HG02943 (cell line): Measurements from ENCODE around the gene PRTN3.
"Not testable (repeated sequence)": the region's sequence is repeated elsewhere in the genome, so short reads cannot be mapped to it uniquely, and the experiment has no call there.

Experiments used
- ATAC-seq: cut with Tn5 transposase; IDR thresholded peaks from one replicate; pipeline ENCODE4 v1.9.1; 2021; ENCODE audit warnings: mild to moderate bottlenecking, low read depth, moderate library complexity; ENCODE audit not compliant: unreplicated experiment

The PRTN3 gene

DNA sequence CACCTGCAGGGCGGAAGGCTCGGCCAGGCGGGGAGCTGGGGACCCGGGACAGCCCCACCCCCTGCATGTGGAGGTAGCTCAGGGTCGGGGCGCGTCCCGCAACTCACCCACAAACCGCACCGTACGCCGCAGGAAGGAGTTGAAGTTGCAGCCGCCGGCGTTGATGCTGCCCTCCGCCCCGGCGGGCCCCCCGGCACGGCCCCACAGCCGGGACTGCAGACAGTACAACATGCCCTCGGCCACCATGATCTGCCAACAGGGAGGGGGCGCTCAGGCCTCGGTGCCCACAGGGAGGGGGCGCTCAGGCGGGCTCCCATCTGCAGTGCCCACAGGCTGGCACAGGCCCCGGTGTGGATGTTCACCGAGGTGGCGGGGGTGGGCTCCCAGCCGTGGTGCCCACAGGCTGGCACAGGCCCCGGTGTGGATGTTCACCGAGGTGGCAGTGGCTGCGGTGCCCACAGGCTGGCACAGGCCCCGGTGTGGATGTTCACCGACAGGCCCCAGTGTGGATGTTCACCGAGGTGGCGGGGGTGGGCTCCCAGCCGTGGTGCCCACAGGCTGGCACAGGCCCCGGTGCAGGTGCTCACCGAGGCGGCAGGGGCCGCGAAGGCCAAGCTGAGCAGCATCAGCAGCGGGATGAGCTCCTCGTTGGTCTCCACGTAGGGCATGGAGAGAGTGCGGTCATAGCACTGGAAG lies 25.6 kb upstream of the PRTN3 start:
- no peak for ATAC-seq

DNA sequence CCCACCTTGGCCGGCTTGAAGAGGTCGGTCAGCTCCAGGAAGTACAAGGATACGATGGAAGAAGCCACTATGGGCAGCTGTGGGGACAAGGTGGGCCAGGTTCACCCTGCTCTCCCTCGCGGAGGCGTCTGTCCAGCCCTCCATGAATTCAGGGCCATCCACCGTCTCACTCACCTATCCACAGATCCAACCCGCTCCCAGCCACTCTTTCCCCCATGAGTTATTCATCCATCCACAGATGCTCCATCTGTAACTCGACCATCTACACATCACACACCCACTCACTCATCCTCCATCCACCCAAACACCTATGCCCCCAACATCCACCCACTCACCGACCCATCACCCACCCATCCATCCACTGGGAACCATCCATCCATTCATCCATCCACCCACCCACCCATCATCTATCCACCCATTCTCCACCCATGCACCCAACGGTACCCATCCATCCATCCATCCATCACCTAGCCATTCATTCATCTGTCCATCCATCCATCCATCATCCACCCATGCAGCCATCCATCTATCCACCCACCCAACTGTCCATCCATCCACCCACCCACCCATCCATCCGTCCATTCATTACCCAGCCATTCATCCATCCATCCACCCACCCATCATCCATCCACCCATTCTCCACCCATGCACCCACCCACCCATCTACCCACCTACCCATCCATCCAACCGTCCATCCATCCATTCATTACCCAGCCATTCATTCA lies 24.9 kb upstream of the PRTN3 start:
- no peak for ATAC-seq

GRCh38 chr19:816500-816857 lies 24.3 kb upstream of the PRTN3 start:
- ATAC-seq = no peak

GRCh38 chr19:820212-820611 lies 20.6 kb upstream of the PRTN3 start:
- ATAC-seq = not testable (repeated sequence)

GRCh38 chr19:821231-821824 lies 19.5 kb upstream of the PRTN3 start:
- ATAC-seq = no peak

DNA sequence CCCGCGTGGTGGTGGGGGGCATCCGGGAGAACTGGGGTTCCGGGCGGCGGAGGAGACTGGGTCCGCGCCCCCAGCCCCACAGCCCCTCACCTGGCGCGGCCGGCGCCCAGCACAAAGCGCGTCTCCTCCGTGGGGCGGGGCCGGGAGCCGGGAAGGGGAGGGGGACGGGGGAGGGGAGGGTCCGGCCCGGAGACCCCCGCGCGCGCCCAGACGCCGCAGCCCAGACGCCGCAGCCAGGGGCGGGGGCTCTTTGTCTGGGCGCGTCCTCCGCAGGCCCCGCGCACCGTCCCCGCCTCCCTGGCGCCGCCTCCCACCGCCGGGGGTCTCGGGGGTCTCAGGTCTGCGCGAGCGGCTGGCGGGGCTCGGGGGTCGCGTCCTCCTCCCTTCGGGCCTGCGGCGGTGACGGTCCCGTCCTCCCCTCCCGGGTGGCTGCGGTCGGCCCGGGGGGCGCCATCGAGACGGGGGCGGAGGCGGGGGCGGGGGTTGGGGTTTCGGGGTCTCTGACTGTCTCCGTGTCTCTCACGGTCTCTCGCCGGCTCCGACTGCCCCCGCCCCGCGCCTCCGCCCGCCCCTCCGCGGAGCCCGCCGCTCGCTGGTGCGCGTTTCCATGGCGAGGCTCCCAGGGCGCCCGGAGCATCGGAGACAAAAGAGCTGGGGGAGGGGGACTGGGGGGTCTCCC lies 18.8 kb upstream of the PRTN3 start, which contains the start of gene PLPPR3:
Gene PLPPR3, minus strand, starts transcription at position 131 of the 679 bp plus-strand sequence. CDS start 396 bp downstream, outside the sequence.
- ATAC-seq = no peak

DNA sequence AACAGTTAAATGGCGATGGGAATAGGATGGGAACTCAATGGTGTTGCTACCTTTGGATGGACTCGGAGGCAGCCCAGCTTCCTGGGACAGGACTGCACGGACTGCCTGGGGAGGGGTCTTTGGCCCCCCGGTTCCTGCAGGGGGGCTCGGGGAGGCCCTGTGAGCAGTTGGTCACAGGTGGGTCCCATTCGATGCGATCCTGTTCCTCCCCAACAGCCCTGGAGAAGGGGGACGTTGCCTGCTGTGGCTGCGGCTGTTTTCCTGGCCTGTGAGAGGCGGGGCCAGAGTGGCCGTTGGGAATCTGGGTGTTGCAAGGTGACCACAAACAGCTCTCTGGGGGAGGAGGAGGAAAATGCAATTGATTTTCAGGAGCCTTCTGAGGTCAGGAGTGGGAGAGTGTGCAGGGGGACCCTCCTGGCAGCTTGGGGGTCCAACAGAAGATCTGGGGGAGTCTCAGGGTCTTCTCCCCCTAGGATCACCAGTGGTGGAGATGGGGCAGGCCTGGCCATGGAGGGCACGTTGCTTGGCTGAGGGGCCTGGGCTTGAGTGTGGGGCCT lies 17.2 kb upstream of the PRTN3 start:
- no peak for ATAC-seq

GRCh38 chr19:824885-825284 lies 15.9 kb upstream of the PRTN3 start:
- no peak for ATAC-seq

GRCh38 chr19:825897-826644 lies 14.7 kb upstream of the PRTN3 start:
- ATAC-seq = no peak

GRCh38 chr19:827314-827709 lies 13.5 kb upstream of the PRTN3 start:
- ATAC-seq = no peak

DNA sequence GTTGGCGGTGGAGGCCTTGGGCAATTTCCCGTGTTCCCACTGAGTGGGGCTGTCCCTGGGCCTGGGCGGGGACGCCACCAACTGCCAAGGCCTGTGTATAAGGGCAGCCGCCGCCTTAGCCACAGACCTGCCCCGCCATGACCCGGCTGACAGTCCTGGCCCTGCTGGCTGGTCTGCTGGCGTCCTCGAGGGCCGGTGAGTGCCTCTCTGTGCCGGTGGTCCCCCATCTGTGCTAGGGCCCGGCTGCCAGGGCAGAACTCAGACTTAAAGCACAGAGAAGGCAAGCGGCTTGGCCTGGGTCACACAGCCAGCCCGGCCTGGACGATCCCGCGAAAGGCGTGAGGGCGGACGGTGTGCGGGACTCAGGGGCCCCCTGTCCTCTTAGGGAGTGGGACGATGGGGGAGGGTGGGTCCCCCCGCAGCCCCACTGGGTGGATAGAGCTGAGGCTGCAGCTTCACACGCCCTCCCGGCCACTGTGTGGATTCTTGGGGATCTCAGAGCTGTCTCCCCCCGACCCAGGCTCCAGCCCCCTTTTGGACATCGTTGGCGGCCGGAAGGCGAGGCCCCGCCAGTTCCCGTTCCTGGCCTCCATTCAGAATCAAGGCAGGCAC lies 13.0 kb upstream of the PRTN3 start, which contains the start of gene AZU1:
Gene AZU1, plus strand, starts transcription at position 128 of the 612 bp plus-strand sequence. Its CDS starts 10 bp downstream, at position 138.
- ATAC-seq = no peak

- ATAC-seq = no peak
Observed at GRCh38 chr19:829129-829758, 11.6 kb upstream of the PRTN3 start.

DNA sequence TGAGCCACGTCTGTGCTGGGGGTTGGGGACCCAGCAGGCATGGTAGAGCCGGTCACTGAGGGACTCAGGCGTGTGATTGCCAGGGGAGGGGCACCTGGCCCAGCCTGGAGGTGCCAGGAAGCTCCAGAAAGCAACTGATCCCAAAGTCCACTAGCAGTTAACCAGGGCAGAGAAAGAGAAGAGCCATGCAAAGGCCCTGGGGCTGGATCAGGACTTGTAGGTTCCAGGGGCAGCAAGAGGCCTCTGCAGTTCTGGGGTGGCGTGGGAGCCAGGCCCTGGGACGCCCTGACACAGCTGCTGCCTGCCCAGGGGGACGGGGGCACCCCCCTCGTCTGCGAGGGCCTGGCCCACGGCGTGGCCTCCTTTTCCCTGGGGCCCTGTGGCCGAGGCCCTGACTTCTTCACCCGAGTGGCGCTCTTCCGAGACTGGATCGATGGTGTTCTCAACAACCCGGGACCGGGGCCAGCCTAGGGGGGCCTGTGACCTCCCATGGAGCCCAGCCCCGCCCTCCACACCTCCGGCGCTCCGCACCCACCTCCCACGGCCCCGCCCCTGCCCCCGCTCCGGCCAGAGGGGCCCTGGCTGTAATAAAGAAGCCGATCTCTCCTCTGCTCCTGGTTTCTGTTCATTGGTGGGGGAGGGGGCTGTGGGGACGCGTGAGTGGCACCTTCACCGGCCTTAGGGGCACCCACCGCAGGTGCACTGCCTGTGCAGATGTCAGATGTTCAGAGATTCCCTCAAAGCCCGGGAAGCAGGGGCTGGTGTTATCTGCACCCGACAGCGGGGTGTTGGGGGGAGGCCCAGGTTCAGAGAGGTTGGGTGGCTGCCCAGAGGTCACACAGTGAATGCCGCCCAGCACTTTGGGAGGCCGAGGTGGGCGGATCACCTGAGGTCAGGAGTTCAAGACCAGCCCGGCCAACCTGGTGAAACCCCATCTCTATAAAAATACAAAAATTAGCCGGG lies 9.1 kb upstream of the PRTN3 start:
- no peak for ATAC-seq

DNA sequence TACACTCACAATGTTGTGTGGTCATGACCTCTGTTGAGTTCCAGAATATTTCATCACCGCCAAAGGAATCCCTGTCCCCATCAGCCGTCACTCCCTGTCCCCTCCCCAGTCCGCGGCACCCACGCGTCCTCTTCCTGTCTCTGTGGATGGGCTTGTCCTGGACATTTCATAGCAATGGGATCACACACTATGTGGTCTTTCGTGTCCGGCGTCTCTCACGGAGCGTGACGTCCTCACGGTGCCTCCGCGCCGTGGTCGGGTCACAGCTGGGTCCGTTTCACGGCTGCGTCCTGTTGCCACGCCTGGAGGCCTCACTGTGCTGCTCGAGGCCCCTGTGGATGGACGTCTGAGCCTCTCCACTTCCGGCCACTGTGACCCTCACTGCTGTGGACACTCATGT lies 6.6 kb upstream of the PRTN3 start:
- ATAC-seq = no peak

GRCh38 chr19:835210-835810 lies 5.5 kb upstream of the PRTN3 start:
- no peak for ATAC-seq

- ATAC-seq = not testable (repeated sequence)
Observed at GRCh38 chr19:842802-843179, 2.0 kb downstream of the PRTN3 start.

DNA sequence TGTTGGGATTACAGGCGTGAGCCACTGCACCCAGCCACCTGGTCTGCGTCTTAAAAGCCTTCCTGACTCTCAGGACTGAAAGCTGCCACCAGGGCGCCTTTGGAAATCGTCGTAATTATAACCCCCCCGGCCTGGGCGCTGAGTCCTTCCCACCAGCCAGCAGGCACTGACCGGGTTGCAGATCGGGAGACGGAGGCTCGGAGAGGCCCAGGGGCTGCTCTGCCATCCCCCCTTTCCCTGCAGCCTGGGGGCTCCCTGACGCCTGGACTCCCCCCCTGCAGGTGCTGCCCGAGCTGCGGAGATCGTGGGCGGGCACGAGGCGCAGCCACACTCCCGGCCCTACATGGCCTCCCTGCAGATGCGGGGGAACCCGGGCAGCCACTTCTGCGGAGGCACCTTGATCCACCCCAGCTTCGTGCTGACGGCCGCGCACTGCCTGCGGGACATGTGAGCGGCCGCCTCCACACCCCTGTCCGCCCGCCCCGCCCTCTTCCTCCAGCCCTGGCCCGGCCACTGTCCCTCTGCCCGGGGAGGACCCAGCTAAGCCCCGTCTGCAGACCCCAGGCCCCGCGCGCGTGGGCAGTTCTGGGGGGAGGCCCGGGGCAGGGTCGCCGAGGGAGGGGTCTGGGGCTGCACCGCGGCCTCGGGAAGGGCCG lies 2.5 kb downstream of the PRTN3 start:
- no peak for ATAC-seq
